ENCODE results near the gene RPA1. TPM values are rescaled to one million over a fixed set of nuclear protein-coding genes. Genes with fewer than 3 reads are reported as not detected.

Gene RPA1
- total and polyA plus RNA-seq, 2 experiments from 2014 or later: 15.2 to 33.6 TPM

DNA sequence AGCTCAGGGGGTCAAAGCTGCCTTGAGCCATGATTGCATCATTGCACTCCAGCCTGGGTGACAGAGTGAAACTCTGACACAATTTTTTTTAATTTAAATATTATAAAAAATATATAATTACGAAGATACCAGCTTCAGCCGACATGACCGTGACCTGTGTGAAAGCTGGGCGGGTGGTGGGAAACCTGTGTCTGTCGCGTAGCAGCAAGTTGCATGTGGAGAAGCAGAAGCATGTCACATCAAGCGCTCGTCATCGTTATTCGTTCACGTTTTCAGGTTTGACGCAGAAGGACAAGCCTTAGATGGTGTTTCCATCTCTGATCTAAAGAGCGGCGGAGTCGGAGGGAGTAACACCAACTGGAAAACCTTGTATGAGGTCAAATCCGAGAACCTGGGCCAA lies 53.7 kb downstream of the RPA1 start:
- Histone ChIP-seq H4K20me1 (ENCODE audit: insufficient read depth, poor library complexity, severe bottlenecking) (no peaks in the 10 kb centered on the region), H3K9me3 (ENCODE audit: low read depth) (no peaks in the 10 kb centered on the region), H3K27me3 (no peaks in the 10 kb centered on the region), H3K27ac (no peak overlapping the region), H3K4me2 (no peak overlapping the region), H3K9me2 (replicated peaks; ENCODE audit: insufficient read depth) (no peaks in the 10 kb centered on the region), H2AFZ (no peak overlapping the region), H3K79me2 (no peaks in the 10 kb centered on the region), H3K4me1 (ENCODE audit: insufficient read depth) (no peaks in the 10 kb centered on the region), H3K4me3 (no peak overlapping the region), H3K36me3 (replicated peaks; ENCODE audit: insufficient read depth, low read depth) (no peaks in the 10 kb centered on the region)
- WGBS (ENCODE audit: low lambda C conversion rate, missing lambda C conversion rate): 98% methylated on average over 16 of the region's 16 CpGs
- TF ChIP-seq, protein P1, sequence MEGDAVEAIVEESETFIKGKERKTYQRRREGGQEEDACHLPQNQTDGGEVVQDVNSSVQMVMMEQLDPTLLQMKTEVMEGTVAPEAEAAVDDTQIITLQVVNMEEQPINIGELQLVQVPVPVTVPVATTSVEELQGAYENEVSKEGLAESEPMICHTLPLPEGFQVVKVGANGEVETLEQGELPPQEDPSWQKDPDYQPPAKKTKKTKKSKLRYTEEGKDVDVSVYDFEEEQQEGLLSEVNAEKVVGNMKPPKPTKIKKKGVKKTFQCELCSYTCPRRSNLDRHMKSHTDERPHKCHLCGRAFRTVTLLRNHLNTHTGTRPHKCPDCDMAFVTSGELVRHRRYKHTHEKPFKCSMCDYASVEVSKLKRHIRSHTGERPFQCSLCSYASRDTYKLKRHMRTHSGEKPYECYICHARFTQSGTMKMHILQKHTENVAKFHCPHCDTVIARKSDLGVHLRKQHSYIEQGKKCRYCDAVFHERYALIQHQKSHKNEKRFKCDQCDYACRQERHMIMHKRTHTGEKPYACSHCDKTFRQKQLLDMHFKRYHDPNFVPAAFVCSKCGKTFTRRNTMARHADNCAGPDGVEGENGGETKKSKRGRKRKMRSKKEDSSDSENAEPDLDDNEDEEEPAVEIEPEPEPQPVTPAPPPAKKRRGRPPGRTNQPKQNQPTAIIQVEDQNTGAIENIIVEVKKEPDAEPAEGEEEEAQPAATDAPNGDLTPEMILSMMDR (IDR thresholded peaks at IDR 0.05; ENCODE audit: poor library complexity): no peak
- TF ChIP-seq EZH2phosphoT487 (IDR thresholded peaks at IDR 0.05; ENCODE audit: low read depth, severe bottlenecking, unreplicated experiment) (no peak), EZH2 (IDR thresholded peaks at IDR 0.05; ENCODE audit: borderline replicate concordance) (no peak)
- DNase-seq (ENCODE audit: low spot score): no peak

- Histone ChIP-seq H3K9me3 (ENCODE audit: low read depth) (no peaks in the 10 kb centered on the region), H3K4me3 (no peak overlapping the region), H3K4me1 (ENCODE audit: insufficient read depth) (no peaks in the 10 kb centered on the region), H3K79me2 (no peaks in the 10 kb centered on the region), H3K36me3 (replicated peaks; ENCODE audit: insufficient read depth, low read depth) (no peaks in the 10 kb centered on the region), H3K9me2 (replicated peaks; ENCODE audit: insufficient read depth) (no peaks in the 10 kb centered on the region), H3K27me3 (no peaks in the 10 kb centered on the region), H3K4me2 (no peak overlapping the region), H3K27ac (no peak overlapping the region), H2AFZ (no peak overlapping the region), H4K20me1 (ENCODE audit: insufficient read depth, poor library complexity, severe bottlenecking) (no peaks in the 10 kb centered on the region)
- TF ChIP-seq, protein P1 (IDR thresholded peaks at IDR 0.05; ENCODE audit: poor library complexity): no peak
- TF ChIP-seq EZH2phosphoT487 (IDR thresholded peaks at IDR 0.05; ENCODE audit: low read depth, severe bottlenecking, unreplicated experiment) (no peak), EZH2 (IDR thresholded peaks at IDR 0.05; ENCODE audit: borderline replicate concordance) (no peak)
- no peak for DNase-seq (ENCODE audit: low spot score)
- 92% methylated on average over 14 of the region's 14 CpGs for WGBS (ENCODE audit: low lambda C conversion rate, missing lambda C conversion rate)
Observed at GRCh38 chr17:1888741-1889140, 58.9 kb downstream of the RPA1 start.

GRCh38 chr17:1890758-1891450 lies 61.1 kb downstream of the RPA1 start:
- Histone ChIP-seq H3K9me3 (ENCODE audit: low read depth) (no peaks in the 10 kb centered on the region), H3K27ac (no peak overlapping the region), H3K4me2 (no peak overlapping the region), H3K4me1 (ENCODE audit: insufficient read depth) (no peaks in the 10 kb centered on the region), H3K79me2 (no peaks in the 10 kb centered on the region), H3K27me3 (no peaks in the 10 kb centered on the region), H2AFZ (no peak overlapping the region), H3K9me2 (replicated peaks; ENCODE audit: insufficient read depth) (no peaks in the 10 kb centered on the region), H4K20me1 (ENCODE audit: insufficient read depth, poor library complexity, severe bottlenecking) (no peaks in the 10 kb centered on the region), H3K36me3 (replicated peaks; ENCODE audit: insufficient read depth, low read depth) (no peaks in the 10 kb centered on the region), H3K4me3 (no peak overlapping the region)
- no peak for DNase-seq (ENCODE audit: low spot score)
- TF ChIP-seq EZH2 (IDR thresholded peaks at IDR 0.05; ENCODE audit: borderline replicate concordance): no peak
- TF ChIP-seq, protein P1 (IDR thresholded peaks at IDR 0.05; ENCODE audit: poor library complexity): no peak
- TF ChIP-seq EZH2phosphoT487 (IDR thresholded peaks at IDR 0.05; ENCODE audit: low read depth, severe bottlenecking, unreplicated experiment): no peak
- WGBS (ENCODE audit: low lambda C conversion rate, missing lambda C conversion rate): 92% methylated on average over 15 of the region's 15 CpGs
